WERI-Rb-1 (cell line): ENCODE results near the gene METTL5.

Source experiments
- DNase-seq: peaks from one replicate; pipeline ENCODE4 v3.0.0-alpha.2; 2020
- H3K27ac ChIP-seq: fragments of 250-450 bp; sonication (Bioruptor Pico); 2 replicates; pipeline ENCODE4 v1.5.1; 2020; ENCODE audit warnings: mild to moderate bottlenecking, moderate library complexity
- H3K27me3 ChIP-seq: fragments of 250-450 bp; sonication (Bioruptor Pico); 2 replicates; pipeline ENCODE4 v1.5.1; 2021; ENCODE audit warnings: mild to moderate bottlenecking, low read depth, moderate library complexity; ENCODE audit not compliant: insufficient read depth, severe bottlenecking
- H3K36me3 ChIP-seq: fragments of 250-450 bp; sonication (Bioruptor Pico); 2 replicates; pipeline ENCODE4 v1.5.1; 2020; ENCODE audit warnings: mild to moderate bottlenecking, moderate library complexity
- H3K4me3 ChIP-seq: 2 replicates; pipeline ENCODE4 v1.5.1; 2011; ENCODE audit warnings: low read depth, mild to moderate bottlenecking, control low read depth, low read length
- H3K9me3 ChIP-seq: fragments of 250-450 bp; sonication (Bioruptor Pico); 2 replicates; pipeline ENCODE4 v1.5.1; 2021; ENCODE audit warnings: mild to moderate bottlenecking, moderate library complexity; ENCODE audit not compliant: severe bottlenecking
- TF ChIP-seq, protein P1 (sequence below): IDR thresholded peaks from 2 replicates; pipeline ENCODE4 v1.5.1; 2011; ENCODE audit warnings: low read depth, mild to moderate bottlenecking, control low read depth, inconsistent platforms, low read length

The METTL5 gene

DNA sequence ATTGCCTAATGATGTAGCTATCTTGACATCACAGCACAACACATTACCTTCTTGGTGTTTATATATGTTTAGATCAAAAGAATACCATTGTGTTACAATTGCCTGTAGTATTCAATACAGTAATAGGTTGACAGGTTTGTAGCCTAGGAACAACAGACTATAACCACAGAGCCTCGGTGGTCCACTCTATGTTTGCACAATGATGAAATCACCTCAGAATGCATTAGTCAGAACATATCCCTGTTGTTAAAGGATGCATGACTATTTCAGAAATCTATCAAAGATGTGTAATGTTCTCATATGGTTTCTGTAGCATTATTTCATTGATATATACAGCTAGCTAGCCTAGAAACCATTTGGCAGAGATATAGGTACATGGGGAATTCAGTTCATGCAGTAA is 8.9 kb downstream of the METTL5 start:
- TF ChIP-seq, protein P1, sequence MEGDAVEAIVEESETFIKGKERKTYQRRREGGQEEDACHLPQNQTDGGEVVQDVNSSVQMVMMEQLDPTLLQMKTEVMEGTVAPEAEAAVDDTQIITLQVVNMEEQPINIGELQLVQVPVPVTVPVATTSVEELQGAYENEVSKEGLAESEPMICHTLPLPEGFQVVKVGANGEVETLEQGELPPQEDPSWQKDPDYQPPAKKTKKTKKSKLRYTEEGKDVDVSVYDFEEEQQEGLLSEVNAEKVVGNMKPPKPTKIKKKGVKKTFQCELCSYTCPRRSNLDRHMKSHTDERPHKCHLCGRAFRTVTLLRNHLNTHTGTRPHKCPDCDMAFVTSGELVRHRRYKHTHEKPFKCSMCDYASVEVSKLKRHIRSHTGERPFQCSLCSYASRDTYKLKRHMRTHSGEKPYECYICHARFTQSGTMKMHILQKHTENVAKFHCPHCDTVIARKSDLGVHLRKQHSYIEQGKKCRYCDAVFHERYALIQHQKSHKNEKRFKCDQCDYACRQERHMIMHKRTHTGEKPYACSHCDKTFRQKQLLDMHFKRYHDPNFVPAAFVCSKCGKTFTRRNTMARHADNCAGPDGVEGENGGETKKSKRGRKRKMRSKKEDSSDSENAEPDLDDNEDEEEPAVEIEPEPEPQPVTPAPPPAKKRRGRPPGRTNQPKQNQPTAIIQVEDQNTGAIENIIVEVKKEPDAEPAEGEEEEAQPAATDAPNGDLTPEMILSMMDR: no peak
- Histone ChIP-seq H3K36me3 (peaks cover 77% of the 10 kb centered on the region), H3K9me3 (no peaks in the 10 kb centered on the region), H3K27ac (no peak overlapping the region), H3K4me3 (no peak overlapping the region), H3K27me3 (no peaks in the 10 kb centered on the region)
- no peak for DNase-seq

DNA sequence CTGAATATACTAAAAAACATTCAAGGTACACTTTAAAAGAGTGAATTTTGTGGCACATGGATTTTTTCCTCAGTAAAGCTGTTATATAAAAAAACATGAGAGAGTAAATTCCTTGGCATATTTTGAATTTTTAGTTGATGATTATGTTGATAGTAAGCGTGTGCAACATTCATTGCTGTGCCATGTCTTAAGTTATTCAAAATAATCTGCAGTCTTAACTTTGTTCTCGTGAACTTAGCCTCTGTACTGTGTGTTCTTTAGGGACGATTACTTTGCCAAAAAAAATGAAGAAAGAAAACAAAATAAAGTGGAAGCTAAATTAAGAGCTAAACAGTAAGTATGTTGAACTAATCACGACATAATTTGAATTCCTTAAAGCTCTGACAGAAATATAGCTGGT is 16.5 kb downstream of the METTL5 start:
- H3K36me3 ChIP-seq: peaks cover 86% of the 10 kb centered on the region
- no peak overlapping the region for H3K4me3 ChIP-seq
- no peak overlapping the region for H3K27ac ChIP-seq
- TF ChIP-seq, protein P1: no peak
- no peaks in the 10 kb centered on the region for H3K27me3 ChIP-seq
- no peaks in the 10 kb centered on the region for H3K9me3 ChIP-seq
- DNase-seq: no peak

DNA sequence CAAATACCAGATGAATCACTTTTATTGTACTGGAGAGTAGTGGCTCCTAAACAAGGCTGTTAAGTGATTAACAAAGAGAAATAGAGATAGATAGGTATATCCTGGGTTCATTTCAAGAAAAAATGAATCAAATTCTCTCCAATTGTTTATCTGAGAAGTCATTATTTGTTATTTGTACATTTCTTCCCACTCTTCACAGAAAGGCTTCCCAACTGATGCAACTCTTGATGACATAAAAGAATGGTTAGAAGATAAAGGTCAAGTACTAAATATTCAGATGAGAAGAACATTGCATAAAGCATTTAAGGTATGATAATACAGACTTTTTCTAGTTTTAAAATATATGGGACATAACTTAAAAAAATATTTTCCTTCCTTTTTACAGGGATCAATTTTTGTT is 18.1 kb downstream of the METTL5 start:
- no peaks in the 10 kb centered on the region for H3K9me3 ChIP-seq
- TF ChIP-seq, protein P1: no peak
- DNase-seq: no peak
- no peaks in the 10 kb centered on the region for H3K27me3 ChIP-seq
- no peak overlapping the region for H3K4me3 ChIP-seq
- peaks cover 87% of the 10 kb centered on the region for H3K36me3 ChIP-seq
- H3K27ac ChIP-seq: no peak overlapping the region

DNA sequence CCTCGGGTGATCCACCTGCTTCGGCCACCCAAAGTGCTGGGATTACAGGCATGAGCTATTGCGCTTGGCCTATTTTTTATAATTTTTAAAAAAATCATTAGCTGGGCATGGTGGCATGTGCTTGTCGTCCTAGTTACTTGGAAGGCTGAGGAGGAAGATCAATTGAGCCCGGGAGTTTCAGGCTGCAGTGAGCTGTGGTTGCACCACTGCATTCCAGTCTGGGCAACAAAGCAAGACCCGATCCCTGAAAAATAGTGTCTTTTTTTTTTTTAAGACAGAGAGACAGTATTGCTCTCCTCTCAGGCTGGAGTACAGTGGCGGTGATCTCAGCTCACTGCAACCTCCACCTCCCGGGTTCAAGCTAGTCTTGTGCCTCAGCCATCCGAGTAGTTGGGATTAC is 21.2 kb downstream of the METTL5 start:
- Histone ChIP-seq H3K27ac (no peak overlapping the region), H3K9me3 (no peaks in the 10 kb centered on the region), H3K36me3 (peaks cover 64% of the 10 kb centered on the region), H3K27me3 (no peaks in the 10 kb centered on the region), H3K4me3 (no peak overlapping the region)
- TF ChIP-seq, protein P1: no peak
- DNase-seq: no peak

DNA sequence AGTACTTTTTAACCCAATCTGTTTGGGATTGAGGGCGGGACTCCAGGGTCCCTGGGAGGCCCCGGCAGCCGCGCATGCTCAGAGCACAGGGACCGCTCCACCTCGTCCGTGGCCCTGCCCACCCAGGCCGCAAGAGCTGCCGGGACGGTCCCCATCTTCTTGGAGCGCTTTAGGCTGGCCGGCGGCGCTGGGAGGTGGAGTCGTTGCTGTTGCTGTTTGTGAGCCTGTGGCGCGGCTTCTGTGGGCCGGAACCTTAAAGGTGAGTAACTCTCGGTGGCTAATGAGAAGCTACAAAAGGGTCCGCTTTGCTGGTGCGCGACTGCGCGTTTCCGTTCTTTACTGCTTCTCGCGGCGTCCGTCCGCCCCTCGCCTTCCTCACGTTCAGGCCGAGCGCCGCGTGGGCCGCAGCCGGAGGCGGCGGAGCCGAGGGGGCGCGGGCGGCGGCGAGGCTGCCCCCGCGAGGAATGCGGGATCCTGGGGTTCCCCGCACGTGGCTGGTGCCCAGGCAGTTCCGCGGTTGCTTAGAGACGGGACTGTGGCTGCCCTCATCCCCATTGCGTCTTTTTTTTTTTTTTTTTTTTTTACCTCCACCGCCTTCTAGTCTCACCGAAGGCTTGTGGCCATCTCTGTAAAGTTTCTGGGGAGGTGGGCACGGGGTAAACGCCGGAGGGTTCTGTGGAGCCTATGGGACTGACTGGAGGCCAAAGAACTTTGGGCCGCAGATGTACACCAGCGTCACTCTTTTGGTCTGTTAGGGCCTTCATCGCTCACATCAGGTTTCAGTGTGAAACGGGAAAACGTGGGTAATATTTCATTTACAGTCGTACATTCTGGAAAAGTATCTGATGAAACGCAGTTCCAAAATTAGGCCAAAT is 25.8 kb downstream of the METTL5 start, which contains the start of gene SSB:
SSB (plus strand) TSS at position 154 of the 875 bp plus-strand sequence. CDS start 2,090 bp downstream, outside the sequence.
- TF ChIP-seq, protein P1: no peak
- Histone ChIP-seq H3K27me3 (no peaks in the 10 kb centered on the region), H3K9me3 (no peaks in the 10 kb centered on the region), H3K36me3 (peaks cover 30% of the 10 kb centered on the region), H3K4me3 (peak within 1 kb of the TSS; percentile 56), H3K27ac (peak within 1 kb of the TSS; percentile 82)
- peak; percentile 95 for DNase-seq
